Measurements from ENCODE around the gene EXD3.

EXD3 gene

DNA sequence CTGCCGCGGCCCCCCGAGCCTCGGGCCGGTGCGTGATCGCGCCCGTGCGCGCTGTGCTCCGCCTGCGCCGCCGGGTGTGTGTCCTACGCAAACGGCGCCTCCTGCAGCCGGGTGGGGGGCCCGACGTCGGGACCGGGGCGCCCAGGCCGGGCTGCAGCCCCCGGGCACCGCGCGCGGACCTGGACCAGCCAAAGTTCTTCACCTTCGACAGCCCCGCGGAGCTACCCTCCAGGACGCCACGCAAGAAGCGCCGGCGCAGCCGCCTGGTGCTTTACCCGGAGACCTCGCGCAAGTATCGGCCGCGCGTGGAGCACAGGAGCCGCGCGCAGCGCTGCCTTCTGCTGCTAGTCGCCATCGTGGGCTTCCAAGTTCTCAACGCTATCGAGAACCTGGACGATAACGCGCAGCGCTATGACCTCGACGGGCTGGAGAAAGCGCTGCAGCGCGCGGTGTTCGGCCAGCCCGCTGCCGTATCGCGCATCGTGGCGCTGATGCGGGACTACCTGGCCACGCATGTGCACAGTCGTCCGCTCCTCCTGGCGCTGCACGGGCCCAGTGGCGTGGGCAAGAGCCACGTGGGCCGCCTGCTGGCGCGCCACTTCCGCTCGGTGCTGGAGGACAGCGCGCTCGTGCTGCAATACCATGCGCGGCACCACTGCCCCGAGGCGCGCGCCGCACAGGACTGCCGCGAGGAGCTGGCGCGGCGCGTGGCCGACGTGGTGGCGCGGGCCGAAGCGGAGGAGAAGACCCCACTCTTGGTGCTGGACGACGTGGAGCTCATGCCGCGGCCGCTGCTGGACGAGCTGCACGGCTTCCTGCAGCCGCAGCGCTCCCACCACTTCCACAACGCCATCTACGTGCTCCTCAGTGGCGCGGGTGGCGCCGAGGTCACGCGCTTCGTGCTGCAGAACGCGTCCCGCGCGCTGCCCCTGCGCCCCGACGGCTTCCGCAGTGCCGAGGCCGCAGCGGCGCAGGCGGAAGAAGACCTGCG is 143.9 kb downstream of the EXD3 start:
- DNase-seq, result no peak

DNA sequence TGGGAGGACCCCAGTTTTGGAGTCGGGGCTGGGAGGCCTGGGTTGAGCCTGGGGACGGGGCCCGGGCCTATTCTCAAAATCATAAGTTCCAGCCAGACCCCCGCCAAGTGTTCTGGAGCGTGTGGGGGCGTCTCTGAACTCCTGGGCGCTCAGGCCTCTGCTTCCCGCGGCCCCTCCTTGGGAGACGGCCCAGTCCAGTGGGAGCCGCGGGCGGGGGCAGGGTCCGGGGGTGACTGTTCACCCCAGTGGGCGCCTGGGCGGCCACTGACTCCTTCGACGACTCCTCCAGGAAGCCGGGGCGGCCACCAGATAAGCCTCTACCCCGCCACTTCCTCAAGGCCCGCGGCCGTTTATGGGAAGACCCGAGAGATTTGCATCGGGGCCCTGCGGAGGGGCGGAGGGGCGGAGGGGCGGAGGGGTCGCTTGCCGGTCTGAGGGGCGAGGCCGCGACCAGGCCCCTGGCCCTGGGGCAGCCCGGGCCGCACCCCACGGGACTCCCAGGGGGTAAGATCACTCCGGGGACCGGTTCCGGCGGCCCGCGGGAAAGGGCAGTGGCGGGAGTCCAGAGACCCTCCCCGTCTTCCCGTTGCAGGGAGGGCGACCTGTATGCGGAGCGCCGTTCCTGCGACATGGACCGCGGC is 144.8 kb downstream of the EXD3 start:
- DNase-seq, result no peak

DNA sequence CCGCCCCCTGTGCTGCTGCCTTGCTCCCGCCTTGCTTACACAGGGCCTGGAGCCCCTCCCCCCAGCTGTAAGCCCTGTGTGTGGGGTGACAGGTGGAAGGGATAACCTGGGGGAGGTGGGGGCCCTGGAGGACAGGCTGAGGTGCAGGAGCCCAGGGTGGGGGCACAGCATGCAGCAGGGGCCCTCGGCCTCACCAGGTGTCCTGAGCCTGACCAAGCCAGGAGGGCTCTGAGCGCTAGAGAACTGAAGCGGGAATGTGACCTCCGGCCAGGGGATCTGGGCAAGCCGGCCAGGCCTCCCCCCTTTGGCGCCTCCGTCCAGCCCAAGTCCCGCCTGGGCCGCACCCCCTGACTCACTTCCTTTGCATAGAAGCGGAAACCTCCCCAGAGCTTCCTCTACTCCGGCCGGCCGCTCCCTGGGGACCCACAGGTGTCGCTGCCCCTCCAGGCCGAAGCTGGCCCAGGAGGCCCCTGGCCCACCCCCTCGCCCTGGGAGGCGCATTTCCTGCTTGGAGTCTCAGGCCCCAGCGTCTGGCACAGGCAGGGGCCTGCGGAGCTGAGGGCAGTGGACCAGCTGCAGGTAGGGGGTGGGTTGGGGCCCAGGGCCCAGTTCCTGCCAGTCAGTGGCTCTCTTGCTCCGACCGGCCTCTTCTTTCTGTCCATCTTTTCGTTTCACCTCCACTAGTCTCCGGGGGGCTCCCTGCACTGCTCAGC is 145.5 kb downstream of the EXD3 start, which contains the start of gene TOR4A:
Gene TOR4A, plus strand, starts transcription at position 398 of the 713 bp plus-strand sequence. CDS start 964 bp downstream, outside the sequence.
- DNase-seq, result no peak

DNA sequence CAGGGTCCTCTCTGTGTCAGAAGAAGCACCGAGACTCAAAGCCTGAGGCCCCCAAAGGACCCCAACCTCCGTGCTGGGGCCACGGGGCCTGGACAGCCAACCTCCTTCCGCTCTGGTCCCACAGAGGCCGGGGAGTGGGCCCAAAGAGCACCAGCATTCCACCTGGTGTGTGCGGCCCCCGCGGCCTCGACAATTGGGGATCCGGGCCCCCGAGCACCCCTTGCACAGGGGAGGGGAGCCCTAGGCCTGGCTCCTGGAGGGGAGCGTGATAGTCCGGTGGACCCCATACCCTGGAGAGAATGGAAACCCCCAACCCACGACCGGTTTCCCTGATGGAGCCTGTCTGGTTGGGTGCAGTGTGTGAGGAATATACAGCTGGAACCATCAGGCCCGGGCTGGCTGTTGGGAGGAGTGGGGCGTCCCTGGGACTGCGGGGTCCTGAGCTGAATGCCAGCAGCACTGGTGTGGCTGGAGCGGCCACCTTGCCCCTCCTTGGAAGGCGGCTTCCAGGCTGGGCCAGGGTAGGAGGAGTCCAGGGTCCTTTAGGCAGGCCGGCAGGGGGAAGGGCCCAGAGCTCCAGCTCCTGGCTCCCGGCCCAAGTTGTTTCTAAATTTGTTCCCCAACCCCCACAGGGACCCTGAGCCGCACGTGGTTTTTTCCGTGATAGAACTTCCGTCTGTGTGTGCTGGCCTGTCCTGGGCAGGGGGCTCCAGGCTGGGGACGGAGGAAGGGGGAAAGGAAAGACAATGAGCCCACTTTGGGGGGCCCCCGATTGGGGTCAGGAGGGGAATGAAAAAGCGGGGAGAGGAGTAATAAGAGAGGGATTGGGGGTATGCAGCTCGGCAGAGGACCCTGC is 146.3 kb downstream of the EXD3 start:
- DNase-seq, result no peak

DNA sequence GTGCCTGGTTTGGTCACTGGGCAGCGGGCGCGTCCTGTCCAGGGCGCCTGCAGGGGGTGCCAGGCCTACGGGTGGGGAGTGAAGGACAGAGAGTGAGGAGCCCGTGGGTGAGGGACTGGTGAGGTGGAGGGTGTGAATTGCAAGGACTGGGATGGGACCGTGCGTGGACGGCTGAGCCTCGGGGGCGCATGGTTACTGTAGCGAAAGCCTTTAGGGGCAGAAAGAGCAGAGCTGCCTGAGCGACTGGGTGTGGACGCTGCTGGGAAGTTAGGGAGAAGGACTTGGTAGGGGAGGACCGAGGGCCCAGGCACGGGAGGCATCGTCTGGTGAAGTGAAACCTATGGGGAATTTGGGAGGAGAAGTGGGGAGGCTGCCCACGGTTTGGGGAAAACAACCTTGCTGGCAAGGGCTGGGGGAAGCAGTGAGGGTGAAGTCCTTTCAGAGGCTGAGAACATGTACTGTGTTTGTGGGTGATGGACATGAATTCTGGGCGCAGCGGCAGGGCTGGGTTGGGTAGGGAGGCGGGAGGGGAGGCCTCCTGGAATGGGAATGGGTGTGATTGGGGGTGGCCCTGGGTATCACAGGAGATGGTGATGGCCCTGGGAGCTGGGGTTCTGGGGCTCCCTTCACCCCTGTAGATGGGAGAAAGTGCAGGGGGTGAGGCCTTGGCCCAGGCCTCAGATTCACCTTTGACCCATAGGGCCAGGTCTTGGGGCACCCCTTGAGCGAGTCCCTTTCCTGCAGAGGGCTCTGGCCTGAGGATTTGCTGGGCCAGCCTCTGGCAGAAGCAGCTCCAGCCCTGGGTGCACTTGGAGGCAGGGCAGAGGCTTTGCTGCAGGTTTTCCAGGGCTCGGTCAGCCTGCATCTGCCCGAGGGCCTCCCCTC is 147.1 kb downstream of the EXD3 start:
- DNase-seq, result no peak

DNA sequence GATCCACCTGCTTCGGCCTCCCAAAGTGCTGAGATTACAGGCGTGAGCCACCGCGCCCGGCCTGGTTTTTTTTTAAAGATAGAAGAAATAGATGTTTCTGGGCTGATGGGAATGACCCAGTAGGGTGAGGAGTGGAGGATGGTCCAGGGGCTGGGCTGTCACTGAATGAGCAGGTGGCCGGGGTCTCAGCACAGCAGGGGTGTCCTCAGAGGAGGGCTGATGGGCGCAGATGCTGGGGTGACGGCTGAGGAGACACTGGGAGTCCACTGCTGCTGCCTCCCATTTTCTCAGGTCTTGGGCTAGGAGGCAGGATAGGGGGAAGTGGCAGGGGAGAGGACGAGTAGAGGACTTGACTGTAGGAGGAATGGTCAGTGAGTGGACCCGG is 147.8 kb downstream of the EXD3 start:
- no peak for DNase-seq

DNA sequence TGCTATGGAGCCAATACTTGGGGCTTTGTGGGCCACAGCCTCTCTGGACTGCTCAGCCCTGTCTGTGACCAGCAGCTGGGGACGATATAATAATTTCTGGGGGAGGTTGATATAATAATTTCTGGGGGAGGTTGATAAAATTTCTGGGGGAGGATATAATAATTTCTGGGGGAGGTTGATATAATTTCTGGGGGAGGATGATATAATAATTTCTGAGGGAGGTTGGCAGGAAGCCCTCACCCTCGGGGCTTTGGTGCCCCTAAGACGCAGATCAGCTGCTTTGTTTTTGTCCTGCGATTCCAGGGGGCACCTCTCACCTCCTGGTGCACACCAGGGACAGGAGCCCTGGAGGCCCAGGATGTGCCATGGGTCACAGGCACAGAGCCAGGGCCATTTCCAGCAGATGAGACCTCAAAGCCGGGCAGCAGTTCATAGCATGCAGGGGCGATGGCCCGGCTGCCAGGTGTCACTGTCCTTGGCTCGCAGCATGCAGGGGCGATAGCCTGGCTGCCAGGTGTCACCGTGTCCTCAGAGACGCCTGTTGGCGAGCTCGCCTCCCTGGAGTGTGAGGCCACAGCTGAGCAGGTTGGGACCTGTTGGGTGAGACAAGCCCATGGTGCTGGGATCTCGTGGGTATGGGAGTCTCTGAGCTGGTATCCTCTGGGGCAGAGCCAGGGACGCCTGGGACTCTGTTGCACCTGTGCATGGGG is 149.2 kb downstream of the EXD3 start:
- DNase-seq, result peak; percentile 78

DNA sequence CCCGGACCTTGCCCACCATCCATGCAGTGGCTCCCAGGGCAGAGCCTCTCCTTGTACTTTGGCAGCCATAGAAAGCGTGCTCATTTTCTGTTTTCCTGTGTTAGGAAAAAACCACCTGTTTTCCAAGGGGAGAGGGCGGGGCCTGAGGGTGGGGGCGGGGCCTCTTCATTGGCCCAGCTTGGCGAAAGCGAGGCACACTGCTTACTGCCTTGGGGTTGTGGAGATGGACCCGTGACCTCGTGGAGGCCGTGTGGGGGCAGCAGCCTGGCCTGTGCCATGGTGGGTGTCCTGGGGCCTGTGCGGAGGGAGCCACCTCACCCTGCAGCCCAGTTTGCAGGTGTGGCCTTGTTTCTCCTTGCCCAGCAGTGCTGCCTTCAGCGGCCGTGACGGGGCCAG is 149.9 kb downstream of the EXD3 start:
- no peak for DNase-seq

DNA sequence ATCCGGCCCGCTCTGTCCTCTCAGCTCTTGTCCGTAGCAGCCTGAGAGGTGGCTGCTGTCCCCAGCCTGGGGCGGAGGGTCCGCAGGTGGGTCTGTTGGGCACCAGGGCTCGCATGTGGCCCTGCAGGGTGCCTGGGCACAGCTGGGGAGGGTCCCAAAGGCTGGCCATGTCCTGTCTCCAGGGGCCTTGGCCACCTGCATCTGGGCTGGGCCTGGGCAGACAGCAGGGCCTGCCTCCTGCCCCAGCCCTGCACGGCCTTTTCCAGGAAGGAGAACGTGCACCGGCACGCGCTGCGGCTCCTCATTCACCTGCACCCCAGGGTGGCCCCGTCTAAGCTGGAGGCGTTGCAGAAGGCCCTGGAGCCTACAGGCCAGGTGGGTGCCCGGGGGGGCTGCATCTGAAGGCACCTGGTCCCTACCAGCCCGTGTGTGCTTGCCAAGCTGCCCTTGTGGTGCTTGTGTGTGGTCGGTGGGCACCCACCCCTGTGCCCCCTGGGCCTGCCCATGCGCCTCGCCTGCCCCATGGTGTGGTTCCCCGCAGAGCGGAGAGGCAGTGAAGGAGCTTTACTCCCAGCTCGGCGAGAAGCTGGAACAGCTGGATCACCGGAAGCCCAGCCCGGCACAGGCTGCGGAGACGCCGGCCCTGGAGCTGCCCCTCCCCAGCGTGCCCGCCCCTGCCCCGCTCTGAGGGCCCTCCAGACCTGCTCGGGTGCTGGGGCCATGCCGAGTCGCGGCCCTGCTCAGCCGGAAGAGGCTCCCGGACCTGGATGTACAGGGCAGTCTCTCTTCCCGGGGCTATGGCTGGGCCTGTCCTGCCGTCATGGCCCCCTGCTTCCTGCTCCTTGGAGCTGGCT is 150.5 kb downstream of the EXD3 start:
- no peak for DNase-seq

DNA sequence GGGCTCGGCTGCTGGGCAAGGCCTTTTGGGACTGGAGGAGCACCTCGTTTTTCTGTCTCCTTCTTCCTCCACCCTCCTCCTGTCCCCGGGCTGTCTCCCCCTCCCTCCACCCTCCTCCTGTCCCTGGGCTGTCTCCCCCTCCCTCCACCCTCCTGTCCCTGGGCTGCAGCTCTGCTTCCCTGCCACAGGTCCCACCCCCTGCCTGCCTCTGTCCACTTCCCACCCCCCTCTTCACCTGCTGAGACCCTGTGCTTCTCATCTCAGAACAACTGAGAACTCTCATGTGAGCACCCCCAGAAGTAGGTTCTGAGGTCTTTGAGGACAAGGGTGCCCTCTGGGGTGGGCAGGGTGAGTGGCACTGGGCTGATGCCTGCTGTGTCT is 151.3 kb downstream of the EXD3 start:
- no peak for DNase-seq

DNA sequence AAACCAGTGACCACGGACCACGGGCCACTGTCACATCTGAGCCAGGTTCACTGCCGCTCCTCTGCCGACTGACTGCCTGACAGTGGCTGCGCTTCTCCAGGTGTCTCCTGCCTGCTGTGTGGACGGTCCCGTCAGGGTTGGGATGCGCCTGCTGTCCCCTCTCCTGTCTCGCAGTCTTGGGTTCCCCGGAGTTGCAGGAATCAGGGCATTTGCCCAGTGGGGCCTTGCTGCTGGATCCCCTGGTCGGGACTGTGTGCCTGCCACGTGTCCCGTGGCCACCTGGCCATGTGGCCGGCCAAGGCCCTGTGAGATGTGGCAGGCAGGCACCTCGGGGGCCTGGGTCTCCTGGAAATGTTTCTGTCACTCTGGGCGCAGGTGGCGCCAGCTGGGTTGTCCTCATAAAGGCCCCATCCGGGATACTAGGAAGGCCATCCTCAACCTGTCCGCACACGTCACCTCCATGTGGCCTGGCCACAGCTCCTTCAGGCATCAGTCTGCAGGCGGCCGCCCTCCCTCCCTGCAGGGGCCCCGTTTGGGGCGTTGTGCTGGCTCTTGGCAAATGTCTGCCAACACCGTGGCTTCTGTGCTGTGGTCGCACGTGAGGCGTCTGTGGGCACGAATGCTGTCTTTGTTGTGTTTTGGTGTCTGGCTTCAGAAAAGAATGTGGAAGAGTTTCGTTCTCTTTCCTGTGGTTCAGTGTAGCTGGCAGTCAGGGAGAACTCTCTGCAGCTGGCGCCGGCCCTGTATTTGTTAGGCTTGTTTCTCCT is 151.8 kb downstream of the EXD3 start:
- DNase-seq, result no peak

DNA sequence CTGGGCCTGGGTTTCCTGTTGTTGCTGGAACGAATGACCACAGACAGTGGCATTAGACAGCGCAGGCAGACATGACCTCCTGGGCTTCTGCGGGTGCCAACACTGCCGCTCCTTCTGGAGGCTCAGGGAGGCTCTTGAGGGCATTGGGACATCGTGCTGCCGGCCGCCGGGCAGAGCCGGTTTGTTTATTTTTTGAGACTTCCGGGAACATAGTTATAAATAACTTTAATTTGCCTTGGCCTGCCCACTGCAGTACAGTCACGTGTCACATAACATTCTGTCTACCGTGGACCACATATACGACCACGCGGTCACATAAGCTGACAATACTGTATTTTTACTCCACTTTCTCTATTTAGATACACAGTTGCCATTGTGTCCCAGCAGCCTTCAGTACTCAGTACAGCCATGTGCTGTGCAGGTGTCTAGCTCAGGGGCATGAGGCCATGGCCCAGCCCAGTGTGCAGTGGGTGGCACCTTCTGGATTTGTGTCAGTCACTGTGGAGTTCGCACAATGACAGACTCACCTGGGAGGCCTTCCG is 153.7 kb downstream of the EXD3 start:
- DNase-seq, result no peak

DNA sequence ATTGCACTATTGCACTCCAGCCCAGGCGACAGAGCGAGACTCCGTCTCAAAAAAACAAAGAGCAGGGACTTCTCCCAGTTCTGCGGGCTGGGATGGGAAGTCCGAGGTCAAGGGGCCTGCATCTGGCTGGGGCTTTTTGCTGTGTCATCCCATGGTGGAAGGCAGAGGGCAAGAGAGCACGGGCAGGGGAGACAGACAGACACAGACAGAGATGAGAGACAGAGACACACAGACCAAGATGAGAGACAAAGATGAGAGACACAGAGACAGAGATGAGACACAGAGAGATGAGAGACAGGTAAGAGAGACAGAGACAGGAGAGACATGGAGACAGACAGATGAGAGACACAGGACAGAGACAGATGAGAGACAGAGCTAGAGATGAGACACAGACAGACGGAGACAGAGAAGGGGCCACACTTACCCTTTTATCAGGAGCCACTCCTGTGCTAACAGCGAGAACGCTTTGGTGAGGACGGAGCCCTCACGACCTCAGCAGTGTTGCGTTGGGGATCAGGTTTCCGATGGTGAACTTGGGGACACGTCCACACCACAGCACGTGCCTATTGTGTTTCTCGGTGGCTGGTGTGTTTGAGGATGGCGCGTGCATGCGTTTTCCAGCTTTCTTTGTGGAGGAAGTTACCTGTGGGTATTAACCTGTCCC is 154.3 kb downstream of the EXD3 start:
- DNase-seq, result no peak

DNA sequence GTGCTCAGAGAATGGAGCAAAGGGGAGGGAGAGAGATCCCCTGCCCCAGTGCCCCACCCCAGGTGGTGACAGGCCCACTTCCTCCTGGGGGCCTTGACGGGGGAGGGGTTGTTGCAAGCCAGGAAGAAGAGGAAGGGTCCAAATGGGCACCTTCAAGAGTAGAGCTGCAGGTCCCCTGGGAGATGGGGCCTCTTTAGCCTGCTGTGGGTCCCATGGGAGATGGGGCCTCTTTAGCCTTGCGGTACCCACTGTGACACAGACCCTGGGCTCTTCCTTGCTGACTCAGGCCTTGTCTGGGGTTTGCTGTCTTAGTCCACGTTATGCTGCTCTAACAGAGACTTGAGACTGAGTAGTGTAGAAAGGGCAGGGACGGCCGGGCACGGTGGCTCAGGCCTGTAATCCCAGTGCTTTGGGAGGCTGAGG is 155.0 kb downstream of the EXD3 start:
- DNase-seq, result no peak

DNA sequence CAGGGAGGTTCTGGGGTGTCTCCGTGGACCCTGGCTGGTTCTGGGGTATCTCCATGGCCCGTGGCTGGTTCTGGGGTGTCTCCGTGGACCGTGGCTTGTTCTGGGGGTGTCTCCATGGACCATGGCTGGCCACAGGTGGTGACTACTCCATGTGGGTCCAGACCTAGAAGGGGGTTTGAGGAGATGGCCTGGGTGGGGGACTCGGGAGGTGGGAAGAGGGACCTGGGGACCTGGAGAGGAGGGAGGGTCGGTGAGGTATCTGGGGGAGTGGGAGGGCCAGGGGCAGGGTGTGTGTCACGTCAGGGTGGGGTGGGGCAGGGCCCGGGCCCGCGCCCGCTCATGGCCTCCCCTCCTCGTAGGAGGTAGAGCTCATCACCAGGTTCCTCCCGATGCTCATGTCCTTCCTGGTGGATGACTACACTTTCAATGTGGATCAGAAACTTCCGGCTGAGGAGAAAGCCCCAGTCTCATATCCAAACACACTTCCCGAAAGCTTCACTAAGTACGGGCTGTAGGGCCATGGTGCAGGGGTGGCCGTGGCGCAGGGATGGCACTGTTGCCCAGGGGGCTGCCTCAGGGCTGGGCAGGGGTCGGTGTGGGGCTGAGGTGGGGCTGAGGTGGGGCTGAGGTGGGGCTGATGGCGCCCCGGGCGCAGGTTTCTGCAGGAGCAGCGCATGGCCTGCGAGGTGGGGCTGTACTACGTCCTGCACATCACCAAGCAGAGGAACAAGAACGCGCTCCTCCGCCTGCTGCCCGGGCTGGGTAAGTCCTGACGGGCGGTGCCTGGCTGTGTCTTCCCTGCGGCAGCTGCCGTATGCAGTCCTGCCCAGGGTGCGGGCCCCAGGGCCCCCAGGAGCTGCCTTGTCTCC is 156.1 kb downstream of the EXD3 start:
- no peak for DNase-seq

DNA sequence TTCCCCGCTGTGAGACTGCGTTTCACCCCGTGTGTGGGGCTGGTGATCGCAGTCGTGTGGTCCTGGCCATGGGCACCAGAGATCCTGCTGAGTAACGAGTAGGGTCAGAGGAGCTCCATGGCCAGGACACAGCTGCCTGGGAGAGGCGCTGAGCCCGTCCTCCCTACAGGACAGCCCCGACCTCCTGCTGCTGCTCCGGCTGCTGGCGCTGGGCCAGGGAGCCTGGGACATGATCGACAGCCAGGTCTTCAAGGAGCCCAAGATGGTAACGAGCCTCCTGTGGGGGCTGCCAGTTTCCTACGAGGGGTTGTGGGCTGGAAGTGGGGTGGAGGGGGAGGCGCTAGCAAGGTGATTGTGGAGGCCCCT is 156.8 kb downstream of the EXD3 start:
- no peak for DNase-seq

DNA sequence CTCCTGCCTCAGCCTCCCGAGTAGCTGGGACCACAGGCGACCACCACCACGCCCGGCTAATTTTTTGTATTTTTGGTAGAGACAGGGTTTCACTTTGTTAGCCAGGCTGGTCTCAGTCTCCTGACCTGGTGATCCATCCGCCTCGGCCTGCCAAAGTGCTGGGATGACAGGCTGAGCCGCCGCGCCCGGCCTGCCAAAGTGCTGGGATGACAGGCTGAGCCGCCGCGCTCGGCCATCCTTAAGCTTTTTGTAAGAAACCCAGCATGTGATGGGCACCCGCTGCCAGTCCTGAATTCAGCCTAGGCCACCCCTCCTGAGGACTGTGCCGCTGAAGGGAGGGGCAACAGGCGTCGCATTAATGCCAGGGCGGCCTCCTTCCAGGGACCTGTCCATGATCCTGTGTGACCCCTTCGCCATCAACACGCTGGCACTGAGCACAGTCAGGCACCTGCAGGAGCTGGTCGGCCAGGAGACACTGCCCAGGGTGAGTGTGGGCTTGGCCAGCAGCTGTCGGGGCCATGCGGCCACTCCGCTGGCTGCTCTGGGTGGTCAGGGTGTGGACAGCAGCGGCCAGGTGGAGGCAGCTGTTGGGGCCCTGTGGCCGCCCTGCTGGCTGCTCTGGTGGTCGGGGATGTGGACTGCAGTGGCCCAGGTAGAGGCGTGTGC is 157.3 kb downstream of the EXD3 start:
- no peak for DNase-seq

Measured in NCI-H1105 (cell line).